SK-N-SH (cell line): Measurements from ENCODE around the gene DENND6A.

ENCODE experiments used
- POLR2AphosphoS5 ChIP-seq: IDR thresholded peaks from 2 replicates; pipeline ENCODE4 v1.6.1; 2012; ENCODE audit warnings: low read depth, low read length
- RAD21 ChIP-seq: IDR thresholded peaks from 2 replicates; pipeline ENCODE4 v1.6.1; 2012; ENCODE audit warnings: mild to moderate bottlenecking, low read length
- RFX5 ChIP-seq: IDR thresholded peaks from 2 replicates; pipeline ENCODE4 v1.6.1; 2012; ENCODE audit warnings: mild to moderate bottlenecking, improper control_type of control experiment, low read length
- RXRA ChIP-seq: IDR thresholded peaks from 2 replicates; pipeline ENCODE4 v1.4.0; 2012; ENCODE audit warnings: low read depth, mild to moderate bottlenecking, borderline replicate concordance
- SIN3A ChIP-seq: IDR thresholded peaks from 2 replicates; pipeline ENCODE4 v1.6.1; 2012; ENCODE audit warnings: low read depth, mild to moderate bottlenecking, low read length, moderate library complexity, borderline replicate concordance
- SMC3 ChIP-seq: IDR thresholded peaks from 2 replicates; pipeline ENCODE4 v1.6.1; 2012; ENCODE audit warnings: low read depth, low read length, improper control_type of control experiment
- TAF1 ChIP-seq: IDR thresholded peaks from 2 replicates; pipeline ENCODE4 v1.6.1; 2012; ENCODE audit warnings: low read depth, mild to moderate bottlenecking, low read length, moderate library complexity, borderline replicate concordance
- YY1 ChIP-seq: IDR thresholded peaks from 2 replicates; pipeline ENCODE4 v1.4.0; 2012; ENCODE audit warnings: low read depth, mild to moderate bottlenecking
- TF ChIP-seq, protein P1 (sequence below): fragments of 200-600 bp; sonication (generic); IDR thresholded peaks from 2 replicates; pipeline ENCODE4 v1.6.1; 2017; ENCODE audit warnings: antibody characterized with exemption, mild to moderate bottlenecking, moderate library complexity
- TF ChIP-seq, protein P2 (sequence below): IDR thresholded peaks from 2 replicates; pipeline ENCODE4; 2012

GRCh38 chr3:57670543-57670942 lies 22.3 kb downstream of the DENND6A start:
- TF ChIP-seq YY1 (no peak), RXRA (no peak), POLR2AphosphoS5 (no peak), RFX5 (no peak), RAD21 (no peak), TAF1 (no peak), SIN3A (no peak), SMC3 (no peak)
- TF ChIP-seq, protein P1, sequence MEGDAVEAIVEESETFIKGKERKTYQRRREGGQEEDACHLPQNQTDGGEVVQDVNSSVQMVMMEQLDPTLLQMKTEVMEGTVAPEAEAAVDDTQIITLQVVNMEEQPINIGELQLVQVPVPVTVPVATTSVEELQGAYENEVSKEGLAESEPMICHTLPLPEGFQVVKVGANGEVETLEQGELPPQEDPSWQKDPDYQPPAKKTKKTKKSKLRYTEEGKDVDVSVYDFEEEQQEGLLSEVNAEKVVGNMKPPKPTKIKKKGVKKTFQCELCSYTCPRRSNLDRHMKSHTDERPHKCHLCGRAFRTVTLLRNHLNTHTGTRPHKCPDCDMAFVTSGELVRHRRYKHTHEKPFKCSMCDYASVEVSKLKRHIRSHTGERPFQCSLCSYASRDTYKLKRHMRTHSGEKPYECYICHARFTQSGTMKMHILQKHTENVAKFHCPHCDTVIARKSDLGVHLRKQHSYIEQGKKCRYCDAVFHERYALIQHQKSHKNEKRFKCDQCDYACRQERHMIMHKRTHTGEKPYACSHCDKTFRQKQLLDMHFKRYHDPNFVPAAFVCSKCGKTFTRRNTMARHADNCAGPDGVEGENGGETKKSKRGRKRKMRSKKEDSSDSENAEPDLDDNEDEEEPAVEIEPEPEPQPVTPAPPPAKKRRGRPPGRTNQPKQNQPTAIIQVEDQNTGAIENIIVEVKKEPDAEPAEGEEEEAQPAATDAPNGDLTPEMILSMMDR, result no peak
- TF ChIP-seq, protein P2, sequence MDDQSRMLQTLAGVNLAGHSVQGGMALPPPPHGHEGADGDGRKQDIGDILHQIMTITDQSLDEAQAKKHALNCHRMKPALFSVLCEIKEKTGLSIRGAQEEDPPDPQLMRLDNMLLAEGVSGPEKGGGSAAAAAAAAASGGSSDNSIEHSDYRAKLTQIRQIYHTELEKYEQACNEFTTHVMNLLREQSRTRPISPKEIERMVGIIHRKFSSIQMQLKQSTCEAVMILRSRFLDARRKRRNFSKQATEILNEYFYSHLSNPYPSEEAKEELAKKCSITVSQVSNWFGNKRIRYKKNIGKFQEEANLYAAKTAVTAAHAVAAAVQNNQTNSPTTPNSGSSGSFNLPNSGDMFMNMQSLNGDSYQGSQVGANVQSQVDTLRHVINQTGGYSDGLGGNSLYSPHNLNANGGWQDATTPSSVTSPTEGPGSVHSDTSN, result no peak
